Testis (tissue), 3 donors: ENCODE data around the gene SAMM50. TPM values are rescaled to one million over a fixed set of nuclear protein-coding genes. Genes with fewer than 3 reads are reported as not detected.

Experiments
- DNase-seq: peaks from one replicate; pipeline ENCODE4 v3.0.0-alpha.2; 2019
- H3K27ac ChIP-seq, 2 donors: fragments of 200-600 bp; sonication (generic); one replicate each; pipeline ENCODE4 v1.5.1; 2019
- H3K27me3 ChIP-seq: fragments of 200-600 bp; sonication (generic); one replicate; pipeline ENCODE4 v1.5.1; 2019
- H3K36me3 ChIP-seq: fragments of 200-600 bp; sonication (generic); one replicate; pipeline ENCODE4 v1.5.1; 2017; ENCODE audit warnings: low read depth; ENCODE audit errors: missing control alignments
- H3K4me1 ChIP-seq: fragments of 200-600 bp; sonication (generic); one replicate; pipeline ENCODE4 v1.5.1; 2019
- H3K4me3 ChIP-seq, 2 donors: fragments of 200-600 bp; sonication (generic); one replicate each; pipeline ENCODE4 v1.5.1; 2017 to 2019
- H3K9me3 ChIP-seq: fragments of 200-600 bp; sonication (generic); one replicate; pipeline ENCODE4 v1.5.1; 2017
- POLR2A ChIP-seq: fragments of 450-650 bp; IDR thresholded peaks from one replicate; pipeline ENCODE4 v1.6.1; 2017; ENCODE audit warnings: antibody characterized with exemption, mild to moderate bottlenecking, moderate library complexity
- WGBS, 2 donors: methylation state at CpG; one replicate each; pipeline ENCODE4 v1.1.5; 2018; 5-methylcytosine and 5-hydroxymethylcytosine counted together
- intact Hi-C: fragments of 100-400 bp; cut with DNase I; formaldehyde crosslinking; loops from one replicate; pipeline ENCODE4 v1.15.1; 2023; ENCODE audit warnings: low total_unique reads
- polyA plus RNA-seq: library from polyadenylated mRNA; stranded (reverse); fragments of 350-450 nt; fragmentation: Illumina TruSeq; extraction: RNeasy Lipid Tissue Mini Kit (QIAGEN cat#74804); gene quantifications from one replicate; pipeline ENCODE4 v1.2.3, GENCODE V29; 2014; ENCODE audit warnings: low read depth, low replicate concordance; ENCODE audit not compliant: insufficient read depth
- total RNA-seq, 2 donors: library from RNA; depleted of rRNA; stranded (reverse); fragments of >200 nt; gene quantifications; one replicate each; pipeline ENCODE4 v1.2.3, GENCODE V29; 2016
- TF ChIP-seq, protein P1 (sequence below), 3 experiments: fragments of 450-650 bp in 2 of 3; fragments of 200-600 bp in 1 of 3; sonication (generic) in 1 of 3; IDR thresholded peaks; one replicate each; pipeline ENCODE4 v1.5.1; 2016 to 2019; ENCODE audit warnings: antibody characterized with exemption in 3 of 3, mild to moderate bottlenecking in 2 of 3, moderate library complexity in 1 of 3

Gene SAMM50
- total and polyA plus RNA-seq, 3 donors from 2014 or later = 41.5 to 71.1 (median 50.3) TPM

DNA sequence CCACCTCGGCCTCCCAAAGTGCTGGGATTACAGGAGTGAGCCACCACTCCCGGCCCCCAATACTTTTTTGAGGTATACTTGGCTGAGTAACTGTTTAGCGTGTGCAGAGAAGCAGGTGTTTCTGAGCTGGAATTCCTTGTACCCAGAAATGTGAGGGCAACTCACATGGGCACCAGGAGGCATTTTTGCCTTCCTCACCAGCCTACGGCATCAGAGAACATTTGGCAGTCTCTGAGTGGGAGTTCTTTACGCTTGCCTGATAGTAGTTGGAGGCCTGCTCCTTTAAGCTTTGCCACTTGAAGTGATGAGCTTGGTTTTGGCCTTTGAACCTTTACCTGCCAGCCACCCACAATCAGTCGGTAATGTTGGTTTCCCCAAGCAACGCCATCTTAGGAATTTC, 78.0 kb downstream of the SAMM50 start:
- Histone ChIP-seq H3K36me3 (no peaks in the 10 kb centered on the region), H3K4me1 (peaks cover 7% of the 10 kb centered on the region), H3K4me3 (no peak overlapping the region), H3K9me3 (no peaks in the 10 kb centered on the region), H3K27me3 (no peaks in the 10 kb centered on the region), H3K27ac (no peak overlapping the region)
- DNase-seq = no peak
- TF ChIP-seq, protein P1, sequence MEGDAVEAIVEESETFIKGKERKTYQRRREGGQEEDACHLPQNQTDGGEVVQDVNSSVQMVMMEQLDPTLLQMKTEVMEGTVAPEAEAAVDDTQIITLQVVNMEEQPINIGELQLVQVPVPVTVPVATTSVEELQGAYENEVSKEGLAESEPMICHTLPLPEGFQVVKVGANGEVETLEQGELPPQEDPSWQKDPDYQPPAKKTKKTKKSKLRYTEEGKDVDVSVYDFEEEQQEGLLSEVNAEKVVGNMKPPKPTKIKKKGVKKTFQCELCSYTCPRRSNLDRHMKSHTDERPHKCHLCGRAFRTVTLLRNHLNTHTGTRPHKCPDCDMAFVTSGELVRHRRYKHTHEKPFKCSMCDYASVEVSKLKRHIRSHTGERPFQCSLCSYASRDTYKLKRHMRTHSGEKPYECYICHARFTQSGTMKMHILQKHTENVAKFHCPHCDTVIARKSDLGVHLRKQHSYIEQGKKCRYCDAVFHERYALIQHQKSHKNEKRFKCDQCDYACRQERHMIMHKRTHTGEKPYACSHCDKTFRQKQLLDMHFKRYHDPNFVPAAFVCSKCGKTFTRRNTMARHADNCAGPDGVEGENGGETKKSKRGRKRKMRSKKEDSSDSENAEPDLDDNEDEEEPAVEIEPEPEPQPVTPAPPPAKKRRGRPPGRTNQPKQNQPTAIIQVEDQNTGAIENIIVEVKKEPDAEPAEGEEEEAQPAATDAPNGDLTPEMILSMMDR (IDR thresholded peaks at IDR 0.05) = no peak
- TF ChIP-seq POLR2A = no peak
- 93 to 98% methylated on average over 6 to 7 of the region's 7 CpGs for WGBS, 2 donors
- intact Hi-C loops = no loop called here

DNA sequence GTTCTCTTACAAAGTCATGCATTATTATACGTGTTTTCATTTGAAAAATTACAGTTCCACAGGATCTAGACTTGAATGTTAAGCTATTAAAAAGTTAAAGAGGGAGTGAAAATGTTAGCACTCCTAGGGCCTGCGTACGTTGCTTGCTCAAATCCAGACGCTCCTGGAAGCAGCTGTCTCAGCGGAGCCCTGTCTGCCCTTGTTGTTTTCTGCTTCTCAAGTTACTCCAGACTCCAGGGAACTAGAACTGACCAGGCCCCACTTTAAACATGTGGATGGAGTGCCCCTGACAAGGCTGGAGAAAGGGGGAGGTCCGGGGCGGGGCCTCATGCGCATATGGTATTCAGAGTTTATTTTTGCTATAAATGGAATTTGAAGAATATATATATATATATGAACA, 78.5 kb downstream of the SAMM50 start:
- Histone ChIP-seq H3K9me3 (no peaks in the 10 kb centered on the region), H3K36me3 (no peaks in the 10 kb centered on the region), H3K4me3 (no peak overlapping the region), H3K27me3 (no peaks in the 10 kb centered on the region), H3K4me1 (peaks cover 7% of the 10 kb centered on the region), H3K27ac (no peak overlapping the region)
- intact Hi-C loops = no loop called here
- WGBS, 2 donors = 68 to 69% methylated on average over 8 of the region's 8 CpGs
- no peak for DNase-seq
- TF ChIP-seq, protein P1 (IDR thresholded peaks at IDR 0.05) = no peak
- TF ChIP-seq POLR2A = no peak

DNA sequence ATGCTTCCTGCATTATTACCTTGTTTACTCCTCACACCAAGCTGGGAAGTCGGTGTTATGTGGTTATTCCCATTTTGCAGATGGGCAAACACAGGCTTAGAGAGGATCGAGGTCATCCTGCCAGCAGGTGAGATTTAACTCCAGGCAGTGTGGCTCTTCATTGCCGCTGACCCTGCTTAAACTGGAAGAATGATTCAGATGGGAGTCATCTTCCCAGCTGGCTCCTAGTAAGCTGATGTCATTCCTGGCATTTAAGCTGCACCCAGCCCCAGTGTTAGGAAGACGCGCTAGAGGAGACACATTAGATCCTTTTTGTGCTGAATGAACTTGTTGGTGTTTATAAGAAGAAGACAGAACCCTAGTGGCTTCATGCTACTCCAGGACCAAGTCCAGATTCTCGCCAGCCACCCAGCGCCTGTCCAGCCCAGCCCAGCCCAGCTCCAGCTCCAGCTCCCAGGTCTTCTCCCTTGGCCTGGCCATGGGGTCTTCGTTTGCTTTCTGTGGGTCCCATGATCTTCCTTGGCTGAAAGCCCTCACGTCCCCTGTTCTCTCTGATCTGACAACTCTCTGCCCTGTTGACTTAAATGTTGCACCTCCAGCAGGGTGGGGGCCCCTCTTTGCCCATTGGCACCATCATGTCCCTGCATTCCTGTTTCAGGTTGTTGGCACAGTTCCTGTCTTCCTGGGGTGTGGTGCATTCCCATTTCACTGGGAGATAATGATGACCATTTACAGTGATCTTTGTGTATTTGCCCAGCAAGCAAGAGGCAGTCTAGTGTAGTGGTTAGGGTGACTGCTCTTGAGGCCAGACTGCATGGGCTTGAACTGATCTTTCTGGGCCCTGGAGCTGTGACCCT, 82.5 kb downstream of the SAMM50 start:
- 62 to 76% methylated on average over 9 of the region's 9 CpGs for WGBS, 2 donors

DNA sequence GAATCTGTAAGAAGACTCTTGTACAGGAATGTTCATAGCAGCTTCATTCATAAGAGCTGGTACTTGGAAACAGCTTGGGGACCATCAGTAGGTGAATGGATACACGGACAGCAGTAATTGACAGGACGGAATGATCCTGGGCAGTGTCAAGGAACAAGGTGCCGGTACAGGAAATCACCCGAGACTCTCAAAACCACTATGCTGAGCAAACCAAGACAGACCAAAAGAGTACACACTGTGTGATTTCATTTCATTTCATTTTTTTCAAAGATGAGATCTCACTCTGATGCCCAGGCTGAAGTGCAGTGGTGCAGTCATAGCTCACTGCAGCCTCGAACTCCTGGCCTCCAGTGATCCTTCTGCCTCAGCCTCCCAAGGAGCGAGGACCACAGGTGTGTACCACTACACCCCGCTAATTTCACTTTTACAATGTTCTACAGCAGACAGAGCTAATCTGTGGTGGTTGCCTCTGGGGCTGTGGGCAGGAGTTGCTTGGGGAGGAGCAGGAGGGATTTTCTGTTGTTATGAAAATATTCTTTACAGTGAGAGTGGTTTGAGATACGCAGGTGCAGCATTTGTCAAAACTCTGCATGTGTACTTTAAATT, 84.4 kb downstream of the SAMM50 start:
- intact Hi-C loops = no loop called here
- H3K4me3 ChIP-seq = no peak overlapping the region
- no peak for DNase-seq
- 93 to 96% methylated on average over 8 of the region's 8 CpGs for WGBS, 2 donors
- peaks cover 10% of the 10 kb centered on the region for H3K4me1 ChIP-seq
- H3K9me3 ChIP-seq = no peaks in the 10 kb centered on the region
- H3K27ac ChIP-seq = no peak overlapping the region
- H3K36me3 ChIP-seq = no peaks in the 10 kb centered on the region
- no peaks in the 10 kb centered on the region for H3K27me3 ChIP-seq
- TF ChIP-seq, protein P1 (IDR thresholded peaks at IDR 0.05) = no peak

More for the DNA sequence above, 82.5 kb downstream of the SAMM50 start:
- Histone ChIP-seq H3K9me3 (no peaks in the 10 kb centered on the region), H3K4me3 (no peak overlapping the region), H3K36me3 (no peaks in the 10 kb centered on the region), H3K27ac (no peak overlapping the region), H3K27me3 (no peaks in the 10 kb centered on the region), H3K4me1 (peaks cover 10% of the 10 kb centered on the region)
- peak; percentile 33 for DNase-seq
- TF ChIP-seq, protein P1 (IDR thresholded peaks at IDR 0.05) = no peak
- TF ChIP-seq POLR2A = no peak
- intact Hi-C loops = no loop called here
